CD4-positive, alpha-beta T cell treated with Interferon alpha-2 for 1 hour (primary cell): Measurements from ENCODE around the gene SLC47A1.

Experiments
- DNase-seq, 2 donors: peaks; one replicate each; pipeline ENCODE4 v3.0.0-alpha.2; 2020 to 2022

SLC47A1 gene

DNA sequence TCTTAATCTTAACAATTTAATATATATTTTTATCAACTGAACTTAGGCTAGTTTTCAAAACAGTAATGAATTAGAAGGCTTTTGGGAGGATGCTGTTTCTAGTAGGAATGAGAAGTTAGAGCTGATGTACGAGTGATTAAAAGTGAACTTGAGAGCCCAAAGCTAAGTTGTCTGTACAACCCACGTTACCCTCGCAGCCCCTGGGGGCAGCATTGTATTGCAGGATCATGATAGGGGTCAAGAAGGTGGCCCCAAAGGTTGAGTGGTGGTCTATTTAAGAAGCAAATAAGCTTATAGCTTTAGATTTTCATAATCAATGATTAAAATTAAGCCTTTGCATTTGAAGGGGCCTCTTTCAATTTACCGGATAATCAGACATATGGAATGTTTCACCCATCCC lies 81.2 kb downstream of the SLC47A1 start:
- no peak for DNase-seq

DNA sequence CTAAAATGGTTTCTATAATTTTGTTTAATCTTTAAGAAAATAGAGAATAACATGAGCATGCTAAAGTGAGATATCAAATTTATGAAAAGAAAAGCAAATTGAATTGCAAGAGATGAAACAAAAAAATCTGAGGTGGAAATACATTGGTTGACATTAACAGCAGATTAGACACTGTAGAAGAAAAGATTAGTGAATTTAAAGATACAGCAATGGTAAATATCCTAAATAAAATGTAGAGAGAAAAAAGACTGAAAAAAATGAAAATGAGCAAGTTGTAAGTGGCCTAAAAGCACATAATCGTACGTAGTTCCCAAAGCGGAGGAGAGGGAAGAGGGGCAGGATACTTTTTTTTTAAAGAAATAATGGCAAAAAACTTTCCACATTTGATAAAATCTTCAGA lies 84.4 kb downstream of the SLC47A1 start:
- DNase-seq: no peak

GRCh38 chr17:19619705-19620325 lies 86.2 kb downstream of the SLC47A1 start:
- DNase-seq: no peak

- no peak for DNase-seq
Observed at GRCh38 chr17:19621697-19622096, 88.0 kb downstream of the SLC47A1 start.

DNA sequence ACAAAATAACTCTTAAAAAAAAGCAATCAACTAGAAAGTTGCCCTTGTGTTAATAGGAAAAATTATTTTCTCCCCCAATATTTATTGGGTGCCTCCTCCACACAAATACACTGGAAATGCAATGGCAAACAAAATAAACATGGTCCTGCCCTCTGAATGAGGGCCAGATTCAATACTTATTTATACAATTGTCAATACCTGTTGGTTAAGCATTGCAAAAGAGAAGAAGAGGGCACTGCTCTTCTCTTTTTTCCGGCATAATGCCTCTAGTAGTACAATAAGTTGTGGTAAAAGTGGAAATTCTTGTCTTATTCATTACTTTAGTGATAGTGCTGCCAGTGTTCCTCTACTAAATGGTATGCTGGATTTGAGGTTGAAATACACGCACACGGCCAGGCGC lies 92.4 kb downstream of the SLC47A1 start:
- no peak for DNase-seq
